SU-DHL-6 (cell line): ENCODE data around the gene SPTLC3.

ENCODE experiments used
- H2AFZ ChIP-seq: fragments of 200-600 bp; sonication (generic); 2 replicates; pipeline ENCODE4 v1.6.1; 2014; ENCODE audit warnings: low read depth, mild to moderate bottlenecking, moderate library complexity, mixed read lengths, antibody characterized with exemption, low read length; ENCODE audit not compliant: severe bottlenecking
- H3F3A ChIP-seq: fragments of 200-600 bp; shearing (Covaris generic); 2 replicates; pipeline ENCODE4 v1.6.0; 2016; ENCODE audit warnings: antibody characterized with exemption, mild to moderate bottlenecking; ENCODE audit not compliant: insufficient read depth
- H3K27ac ChIP-seq: fragments of 200-600 bp; sonication (generic); 2 replicates; pipeline ENCODE4 v1.5.1; 2016; ENCODE audit warnings: low read depth, mild to moderate bottlenecking, low read length, moderate library complexity, mixed read lengths
- H3K27me3 ChIP-seq: fragments of 200-600 bp; sonication (generic), shearing (Covaris generic); 2 replicates; pipeline ENCODE4 v1.6.0; 2014; ENCODE audit warnings: mild to moderate bottlenecking, low read length
- H3K36me3 ChIP-seq: fragments of 200-600 bp; sonication (generic); 2 replicates; pipeline ENCODE4 v1.6.1; 2014; ENCODE audit warnings: mild to moderate bottlenecking, low read length, mixed read lengths
- H3K4me2 ChIP-seq: fragments of 300-600, 200-600 bp; shearing (Covaris generic), sonication (generic); 2 replicates; pipeline ENCODE4 v1.6.0; 2014; ENCODE audit warnings: low read length, low read depth, mild to moderate bottlenecking; ENCODE audit not compliant: poor library complexity, severe bottlenecking
- H3K4me3 ChIP-seq: fragments of 200-600 bp; sonication (generic); 2 replicates; pipeline ENCODE4 v1.5.1; 2014; ENCODE audit warnings: antibody characterized with exemption, low read length, mild to moderate bottlenecking, mixed read lengths; ENCODE audit not compliant: insufficient read depth, poor library complexity, severe bottlenecking
- H3K79me2 ChIP-seq: fragments of 200-600 bp; sonication (generic); 2 replicates; pipeline ENCODE4 v1.6.1; 2014; ENCODE audit warnings: mild to moderate bottlenecking, low read length, moderate library complexity; ENCODE audit not compliant: insufficient read depth
- H3K9ac ChIP-seq: fragments of 200-600 bp; sonication (generic); 2 replicates; pipeline ENCODE4 v1.7.0; 2014; ENCODE audit warnings: mild to moderate bottlenecking, low read length
- H3K9me2 ChIP-seq: fragments of 200-600 bp; sonication (generic); replicated peaks from 2 replicates; pipeline ENCODE4 v1.6.1; 2014; ENCODE audit warnings: low read length; ENCODE audit not compliant: insufficient read depth
- H3K9me3 ChIP-seq: fragments of 200-600 bp; sonication (generic); 2 replicates; pipeline ENCODE4 v1.6.1; 2014; ENCODE audit warnings: low read length, mixed read lengths; ENCODE audit not compliant: insufficient read depth
- H4K20me1 ChIP-seq: fragments of 200-600 bp; sonication (generic); 2 replicates; pipeline ENCODE4 v1.6.1; 2014; ENCODE audit warnings: low read depth, mild to moderate bottlenecking, antibody characterized with exemption, low read length, moderate library complexity, mixed read lengths
- CTCF ChIP-seq: fragments of 200-600 bp; sonication (generic); IDR thresholded peaks from one replicate; pipeline ENCODE4 v1.5.1; 2017; ENCODE audit warnings: antibody characterized with exemption, mild to moderate bottlenecking, low read length, moderate library complexity; ENCODE audit not compliant: insufficient read depth, poor library complexity, severe bottlenecking
- EZH2phosphoT487 ChIP-seq: fragments of 200-600 bp; sonication (generic), shearing (Covaris generic); conservative IDR thresholded peaks from 2 replicates; pipeline ENCODE4 v1.6.1; 2018; ENCODE audit warnings: mild to moderate bottlenecking, antibody characterized with exemption, low read length, moderate library complexity, mixed read lengths

Gene SPTLC3

GRCh38 chr20:13062789-13063188, 54.0 kb downstream of the SPTLC3 start:
- Histone ChIP-seq H3K27ac (no peak overlapping the region), H3K36me3 (no peaks in the 10 kb centered on the region), H2AFZ (no peak overlapping the region), H3K4me2 (no peak overlapping the region), H3K9me2 (no peaks in the 10 kb centered on the region), H3K9ac (no peak overlapping the region), H3K27me3 (no peaks in the 10 kb centered on the region), H4K20me1 (no peaks in the 10 kb centered on the region), H3K79me2 (no peaks in the 10 kb centered on the region), H3K4me3 (no peak overlapping the region), H3K9me3 (no peaks in the 10 kb centered on the region), H3F3A (no peaks in the 10 kb centered on the region)
- no peak for TF ChIP-seq EZH2phosphoT487
- TF ChIP-seq CTCF: no peak

GRCh38 chr20:13068336-13068735, 59.6 kb downstream of the SPTLC3 start:
- Histone ChIP-seq H3K27ac (no peak overlapping the region), H3K27me3 (no peaks in the 10 kb centered on the region), H3K4me3 (no peak overlapping the region), H3F3A (no peaks in the 10 kb centered on the region), H2AFZ (no peak overlapping the region), H3K36me3 (no peaks in the 10 kb centered on the region), H4K20me1 (no peaks in the 10 kb centered on the region), H3K4me2 (no peak overlapping the region), H3K9me3 (no peaks in the 10 kb centered on the region), H3K79me2 (no peaks in the 10 kb centered on the region), H3K9ac (no peak overlapping the region), H3K9me2 (no peaks in the 10 kb centered on the region)
- TF ChIP-seq CTCF (no peak), EZH2phosphoT487 (no peak)

- Histone ChIP-seq H3K4me3 (no peak overlapping the region), H3K27ac (no peak overlapping the region), H3K9me3 (no peaks in the 10 kb centered on the region), H4K20me1 (no peaks in the 10 kb centered on the region), H3K27me3 (no peaks in the 10 kb centered on the region), H3K4me2 (no peak overlapping the region), H3K9ac (no peak overlapping the region), H3K36me3 (no peaks in the 10 kb centered on the region), H3F3A (no peaks in the 10 kb centered on the region), H3K9me2 (no peaks in the 10 kb centered on the region), H2AFZ (no peak overlapping the region), H3K79me2 (no peaks in the 10 kb centered on the region)
- TF ChIP-seq EZH2phosphoT487 (no peak), CTCF (no peak)
Observed at GRCh38 chr20:13081877-13082276, 73.1 kb downstream of the SPTLC3 start.
